NCI-H2171 treated with DMSO at 0.1 percent for 48 hours (cell line): ENCODE results near the gene RAB31.
A peak's percentile ranks its signal among the peaks of the same experiment; 100 is the strongest.

Source experiments
- DNase-seq: peaks from one replicate; lab custom pipeline; 2025; lab: John Stamatoyannopoulos, UW

RAB31 gene

DNA sequence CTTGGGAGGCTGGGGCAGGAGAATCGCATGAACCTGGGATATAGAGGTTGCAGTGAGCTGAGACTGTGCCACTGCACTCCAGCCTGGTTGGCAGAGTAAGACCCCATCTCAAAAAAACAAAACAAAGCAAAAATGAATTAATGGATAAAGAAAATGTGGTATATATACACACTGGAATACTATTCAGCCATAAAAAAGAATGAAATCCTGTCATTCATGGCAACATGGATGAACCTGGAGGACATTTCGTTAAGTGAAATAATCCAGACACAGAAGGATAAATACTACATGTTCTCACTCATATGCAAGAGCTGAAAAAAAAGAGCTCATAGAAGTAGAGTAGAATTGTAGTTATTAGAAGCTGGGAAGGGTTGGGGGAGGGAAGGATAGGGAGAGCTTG lies 80.8 kb downstream of the RAB31 start:
- DNase-seq = no peak

GRCh38 chr18:9790261-9790660 lies 82.2 kb downstream of the RAB31 start:
- DNase-seq = peak; percentile 16

DNA sequence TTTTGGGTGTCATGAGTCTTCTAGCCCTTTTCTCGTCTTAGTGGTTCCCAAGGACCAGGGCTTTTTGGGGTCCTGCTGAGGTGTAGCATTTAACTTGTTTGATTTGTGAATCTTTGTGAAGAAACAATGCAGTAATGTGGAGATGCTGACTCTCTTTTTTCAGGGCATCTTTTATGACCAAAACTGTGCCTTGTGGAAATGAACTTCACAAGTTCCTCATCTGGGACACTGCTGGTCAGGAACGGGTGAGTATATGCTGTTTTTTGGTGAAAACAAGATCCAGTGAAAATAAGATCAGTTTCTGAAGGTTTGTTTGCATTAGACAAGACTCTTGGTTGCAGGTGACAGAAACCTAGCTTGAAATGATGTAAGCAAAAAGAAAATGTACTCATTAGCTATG lies 83.9 kb downstream of the RAB31 start:
- DNase-seq = no peak

DNA sequence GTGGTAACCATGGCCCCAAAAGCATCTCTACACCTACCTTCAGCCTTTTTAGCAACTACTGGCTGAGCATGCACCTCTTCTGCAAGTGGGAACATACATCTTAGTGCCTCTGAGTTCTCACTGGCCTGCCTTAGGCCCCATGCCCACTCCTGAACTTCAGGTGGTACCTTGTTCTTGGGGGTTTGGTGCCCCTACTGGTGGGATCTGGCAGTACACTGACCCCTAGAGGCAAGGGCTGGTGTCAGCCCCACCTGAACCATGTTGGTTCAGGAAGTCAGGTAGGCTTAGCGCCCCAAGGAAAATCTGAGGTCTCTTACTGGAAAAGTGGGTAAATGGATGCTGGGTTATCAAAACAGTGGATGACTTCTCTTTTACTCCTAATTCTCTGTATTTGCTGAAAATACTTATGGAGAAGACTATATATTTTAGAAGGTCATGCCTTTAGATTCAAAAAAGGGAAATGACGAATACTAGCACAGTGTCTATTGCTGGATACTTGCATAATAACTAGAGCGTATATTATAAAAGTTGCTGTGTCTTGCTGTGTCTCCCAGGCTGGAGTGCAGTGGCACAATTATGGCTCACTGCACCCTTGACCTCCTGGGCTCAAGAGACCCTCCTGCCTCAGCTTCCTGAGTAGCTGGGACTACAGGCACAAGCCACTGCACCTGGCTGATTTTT lies 84.6 kb downstream of the RAB31 start:
- DNase-seq = no peak

DNA sequence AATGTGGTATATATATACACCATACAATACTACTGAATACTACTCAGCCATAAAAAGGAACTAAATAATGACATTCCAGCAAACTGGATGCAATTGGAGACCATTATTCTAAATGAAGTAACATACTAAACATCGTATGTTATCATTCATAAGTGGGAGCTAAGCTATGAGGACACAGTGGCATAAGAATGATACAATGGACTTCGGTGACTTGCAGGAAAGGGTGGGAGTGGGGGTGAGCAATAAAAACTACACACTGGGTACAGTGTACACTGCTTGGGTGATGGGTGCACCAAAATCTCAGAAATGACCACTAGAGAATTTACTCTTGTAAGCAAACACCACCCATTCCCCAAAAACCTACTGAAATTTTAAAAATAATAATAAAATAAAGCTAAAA lies 87.9 kb downstream of the RAB31 start:
- DNase-seq = no peak

- DNase-seq = peak; percentile 34
These were observed 88.9 kb downstream of the RAB31 start for GRCh38 chr18:9796935-9797549.

GRCh38 chr18:9802175-9803062 lies 94.3 kb downstream of the RAB31 start:
- no peak for DNase-seq

- no peak for DNase-seq
These were observed 95.1 kb downstream of the RAB31 start for GRCh38 chr18:9803063-9803697.

- peak; percentile 83 for DNase-seq
These were observed 95.8 kb downstream of the RAB31 start for GRCh38 chr18:9803698-9804516.

DNA sequence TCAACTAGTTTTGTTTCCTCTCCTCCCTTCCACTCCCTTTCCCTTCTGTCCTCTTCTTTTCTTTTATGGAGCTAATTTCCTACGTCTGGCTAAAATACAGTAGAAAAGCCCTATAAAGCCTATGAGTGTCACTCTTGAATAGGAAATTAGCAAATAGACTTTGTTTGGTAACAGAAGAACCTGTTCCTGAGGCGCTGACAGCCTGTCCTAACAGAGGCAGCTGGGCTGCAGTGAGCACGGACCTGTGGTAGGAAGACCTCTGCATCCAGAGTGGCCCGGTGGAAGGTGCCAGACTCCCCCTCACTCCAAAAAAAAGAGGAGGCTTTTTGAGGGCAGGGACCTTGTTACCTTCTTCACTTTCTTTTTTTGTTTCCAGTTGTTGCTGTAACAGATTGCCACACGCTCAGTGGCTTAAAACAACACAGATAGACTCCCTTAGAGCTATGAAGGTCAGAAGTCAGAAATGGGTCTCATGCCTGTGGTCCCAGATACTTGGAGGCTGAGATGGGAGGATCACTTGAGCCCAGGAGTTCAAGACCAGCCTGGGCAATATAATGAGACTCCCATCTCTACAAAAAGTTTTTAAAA lies 96.5 kb downstream of the RAB31 start:
- no peak for DNase-seq

DNA sequence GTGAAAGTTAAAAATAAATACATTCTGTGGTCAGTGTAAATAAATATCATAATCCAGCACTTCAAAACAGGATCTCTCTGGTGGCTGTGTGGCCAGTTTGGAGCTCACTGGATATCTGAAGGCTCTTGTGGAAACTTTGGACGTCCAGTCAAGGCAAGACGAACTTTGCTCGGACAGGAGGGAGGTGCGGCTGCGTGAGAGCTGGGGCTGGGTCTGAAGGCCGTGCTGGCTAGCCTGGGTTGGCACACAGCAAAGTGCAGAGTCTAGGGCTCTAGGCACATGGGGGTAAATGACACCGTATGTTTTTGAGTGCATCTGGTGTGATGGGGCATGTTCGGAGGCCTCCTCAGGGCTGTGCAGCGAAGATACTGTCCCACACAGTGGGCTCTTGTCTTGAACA lies 98.8 kb downstream of the RAB31 start:
- no peak for DNase-seq

GRCh38 chr18:9808295-9809241 lies 100.5 kb downstream of the RAB31 start:
- no peak for DNase-seq

DNA sequence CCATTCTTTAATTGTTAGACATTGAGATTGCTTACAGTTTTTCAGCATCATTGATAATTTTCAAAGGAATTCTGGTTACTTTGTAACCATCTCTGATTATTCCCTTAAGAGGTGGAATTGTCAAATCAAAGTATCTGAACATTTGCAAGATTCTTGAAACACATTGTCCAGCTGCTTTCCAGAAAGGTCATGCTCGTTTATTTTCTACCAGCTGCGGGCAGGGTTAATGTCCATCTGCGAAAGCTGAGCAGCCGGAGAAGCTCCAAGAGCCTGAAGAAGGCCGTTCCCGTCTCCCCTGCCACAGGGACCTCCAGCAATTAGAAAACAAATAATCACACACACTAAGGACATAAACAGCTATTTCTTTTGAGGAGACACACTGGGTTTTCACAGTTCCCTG lies 101.6 kb downstream of the RAB31 start:
- no peak for DNase-seq

- DNase-seq = no peak
These were observed 102.2 kb downstream of the RAB31 start for GRCh38 chr18:9810299-9810698.

- DNase-seq = no peak
These were observed 103.0 kb downstream of the RAB31 start for GRCh38 chr18:9810994-9811705.

GRCh38 chr18:9811978-9812377 lies 103.9 kb downstream of the RAB31 start:
- DNase-seq = no peak

DNA sequence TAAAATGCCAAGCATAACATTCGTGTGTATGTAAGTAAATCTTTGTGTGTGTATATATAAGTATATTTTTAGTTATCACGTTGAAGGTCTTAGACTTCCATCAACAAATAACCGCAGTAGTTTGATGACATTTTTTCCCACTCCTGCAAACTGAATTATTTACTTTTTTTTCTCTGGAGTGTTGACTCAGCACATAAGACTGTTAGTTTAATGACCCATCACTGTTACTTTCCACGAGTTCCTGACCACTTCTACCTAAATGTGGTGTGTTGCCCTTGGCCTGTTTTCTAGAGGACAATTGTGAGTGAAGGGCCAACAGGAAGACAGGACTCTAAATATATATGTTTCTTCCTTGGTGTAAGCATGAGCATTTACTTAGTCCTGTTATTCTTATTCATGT lies 106.3 kb downstream of the RAB31 start:
- DNase-seq = no peak

GRCh38 chr18:9817286-9817685 lies 109.2 kb downstream of the RAB31 start:
- no peak for DNase-seq

DNA sequence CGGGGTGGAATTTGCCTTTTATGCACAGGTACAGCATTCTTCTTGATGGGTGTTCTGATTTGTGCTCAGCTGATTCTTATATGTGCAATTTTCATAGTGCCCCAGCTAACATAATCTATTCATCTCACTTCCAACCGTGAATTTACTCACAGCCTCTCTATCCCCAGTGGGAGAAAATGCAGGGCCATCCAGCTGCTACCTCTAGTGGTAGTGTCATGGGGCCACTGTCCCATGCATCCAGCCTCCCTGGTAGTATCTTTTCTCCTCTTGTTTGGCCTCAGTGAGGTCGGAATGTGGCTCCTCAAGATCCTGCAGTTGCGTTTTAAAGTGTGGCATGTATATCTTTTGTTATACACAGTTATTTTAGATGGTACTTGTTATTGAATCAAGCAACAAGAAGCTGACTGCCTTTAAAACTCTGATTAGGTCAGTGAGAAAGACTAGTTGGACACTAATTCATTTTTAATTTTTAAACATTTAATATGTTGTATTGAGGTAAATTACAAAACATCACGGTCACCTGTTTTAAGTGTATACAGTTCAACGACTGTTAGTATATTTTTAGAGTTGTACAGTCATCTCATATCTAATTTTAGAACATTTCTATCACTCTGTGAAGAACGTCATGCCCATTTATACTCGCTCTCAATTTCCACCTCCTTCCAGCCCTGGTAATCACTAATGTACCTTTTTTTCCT lies 109.8 kb downstream of the RAB31 start:
- no peak for DNase-seq
